ENCODE measurements around the gene AKAP3.

GRCh38 chr12:4663971-4664505 is 15.2 kb upstream of the AKAP3 start:
- TF ChIP-seq YY1 (IDR thresholded peaks at IDR 0.05; ENCODE audit: insufficient read depth, insufficient read length), result no peak
- TF ChIP-seq ZNF274 (IDR thresholded peaks at IDR 0.05; ENCODE audit: low read depth, low read length), result no peak
- TF ChIP-seq SUZ12 (IDR thresholded peaks at IDR 0.05; ENCODE audit: extremely low read depth, insufficient read depth, insufficient read length), result no peak
